GM19324 (cell line): ENCODE results near the gene CASZ1.
A peak's percentile ranks its signal among the peaks of the same experiment; 100 is the strongest.

Experiments used
- ATAC-seq: cut with Tn5 transposase; IDR thresholded peaks from one replicate; pipeline ENCODE4 v1.9.1; 2021; ENCODE audit warnings: mild to moderate bottlenecking, moderate library complexity; ENCODE audit not compliant: unreplicated experiment, low FRiP score

CASZ1 gene

DNA sequence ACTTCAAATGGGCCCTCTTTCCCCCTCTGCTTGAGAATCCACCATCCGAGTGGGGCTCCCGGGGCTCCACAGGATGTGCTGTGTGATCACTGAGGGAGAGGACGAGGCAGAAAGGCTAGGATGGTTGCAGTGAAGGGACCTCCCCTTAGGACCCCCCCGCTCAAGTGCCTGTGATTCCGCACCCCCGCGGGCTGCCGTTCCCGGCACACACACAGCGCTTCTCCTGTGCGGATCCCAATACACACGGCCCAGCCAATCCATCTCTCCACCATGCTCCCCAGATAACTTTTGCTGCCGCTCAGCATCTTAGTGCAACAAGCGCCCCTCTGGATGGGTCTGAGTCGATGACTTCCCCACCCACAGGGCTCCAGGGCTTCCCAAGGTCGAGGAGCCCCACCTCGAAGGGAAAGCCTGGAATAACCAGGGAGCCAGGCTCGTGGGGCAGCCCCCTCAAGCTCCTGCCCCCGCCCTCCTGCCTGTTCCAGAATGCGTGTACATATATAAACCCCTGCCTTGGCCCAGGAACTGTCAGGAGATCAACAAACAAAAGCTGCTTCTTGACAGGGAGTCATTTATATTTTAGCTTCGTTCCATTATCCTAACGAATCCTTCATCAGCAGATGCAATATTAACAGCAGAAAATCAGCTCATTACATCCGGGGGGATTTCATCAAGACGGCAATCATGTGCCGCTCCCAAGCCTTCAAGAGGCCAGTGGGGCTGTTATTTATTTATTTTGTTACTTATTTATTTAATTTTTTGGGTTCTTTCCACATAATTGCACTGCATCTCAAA lies 83.7 kb downstream of the CASZ1 start:
- no peak for ATAC-seq

DNA sequence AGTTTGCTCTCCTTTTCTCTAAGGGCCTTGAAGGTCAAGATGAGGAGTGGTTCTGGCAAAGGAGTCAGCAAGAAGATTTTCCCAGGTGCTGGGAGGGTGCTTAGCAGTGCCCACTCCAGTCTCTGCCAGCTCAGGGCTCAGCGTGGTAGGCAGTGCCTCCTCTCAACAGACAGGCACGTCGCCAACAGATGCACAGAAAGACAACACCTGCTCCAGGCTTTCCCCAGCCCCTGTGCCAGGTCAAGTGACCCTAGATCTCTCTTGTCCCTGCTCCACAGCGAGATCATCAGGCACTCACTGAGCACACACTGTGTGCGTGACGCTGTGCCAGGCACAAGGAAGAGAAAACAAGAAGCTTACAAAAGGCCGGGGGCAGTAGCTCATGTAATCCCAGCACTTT lies 86.0 kb downstream of the CASZ1 start:
- ATAC-seq, result no peak

DNA sequence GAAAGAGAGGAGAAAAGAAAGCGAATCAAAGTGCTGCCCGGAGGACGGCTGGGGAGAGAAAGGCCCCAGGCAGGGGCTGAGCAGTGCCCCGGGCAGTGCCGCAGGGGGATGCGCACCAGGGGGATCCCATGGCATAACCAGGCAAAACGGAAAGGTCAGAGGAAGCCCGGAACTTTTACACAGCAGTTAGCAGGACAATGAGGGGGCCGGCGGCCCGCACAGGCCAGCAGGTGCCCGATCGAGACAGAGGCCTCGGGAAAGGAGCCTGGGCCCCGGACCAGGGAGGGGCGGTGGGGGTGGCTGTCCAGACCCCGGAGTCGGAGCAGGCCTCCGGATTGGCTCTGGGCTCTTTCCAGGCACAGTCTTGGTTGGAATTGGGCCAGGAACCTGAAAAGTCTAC lies 86.8 kb downstream of the CASZ1 start:
- no peak for ATAC-seq

DNA sequence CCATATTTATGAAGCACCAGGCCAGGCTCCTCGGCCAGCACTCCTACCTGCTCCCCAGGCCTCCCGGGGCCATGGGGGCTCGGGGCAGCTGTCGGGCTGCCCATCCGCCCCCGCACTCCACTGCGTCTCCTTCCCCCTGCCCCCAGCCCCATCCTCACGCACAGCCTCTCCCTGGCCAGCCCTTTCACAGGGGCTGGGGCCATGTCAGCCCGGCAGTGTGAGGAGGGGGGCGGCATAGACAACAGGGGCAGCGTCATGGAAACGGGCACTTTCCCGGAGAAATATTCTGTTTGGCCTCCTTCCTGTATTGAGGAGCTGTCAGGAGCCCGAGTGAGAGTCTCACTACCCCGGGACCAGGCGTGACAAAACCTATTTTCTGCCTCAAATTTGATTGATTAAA lies 87.3 kb downstream of the CASZ1 start:
- no peak for ATAC-seq

DNA sequence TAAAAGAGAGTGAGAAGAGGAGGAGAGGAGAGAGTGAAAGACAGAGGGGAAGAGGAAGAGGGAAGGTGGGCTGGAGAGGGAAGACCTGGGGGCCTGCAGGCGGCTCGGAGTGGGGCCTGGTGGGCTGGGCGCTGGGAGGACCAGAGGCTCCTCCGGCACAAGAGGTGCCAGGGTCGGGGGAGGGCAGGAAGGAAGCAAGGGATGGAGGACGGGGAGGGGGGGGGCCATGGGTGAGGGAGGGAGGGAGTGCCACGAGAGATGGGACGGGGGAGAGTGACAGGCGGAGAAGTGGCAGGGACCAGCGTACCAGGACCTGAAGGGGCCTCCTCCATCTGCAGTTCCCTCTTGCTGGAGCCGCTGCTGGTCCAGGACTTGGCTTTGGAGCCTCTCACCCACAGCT lies 87.7 kb downstream of the CASZ1 start:
- ATAC-seq, result no peak

DNA sequence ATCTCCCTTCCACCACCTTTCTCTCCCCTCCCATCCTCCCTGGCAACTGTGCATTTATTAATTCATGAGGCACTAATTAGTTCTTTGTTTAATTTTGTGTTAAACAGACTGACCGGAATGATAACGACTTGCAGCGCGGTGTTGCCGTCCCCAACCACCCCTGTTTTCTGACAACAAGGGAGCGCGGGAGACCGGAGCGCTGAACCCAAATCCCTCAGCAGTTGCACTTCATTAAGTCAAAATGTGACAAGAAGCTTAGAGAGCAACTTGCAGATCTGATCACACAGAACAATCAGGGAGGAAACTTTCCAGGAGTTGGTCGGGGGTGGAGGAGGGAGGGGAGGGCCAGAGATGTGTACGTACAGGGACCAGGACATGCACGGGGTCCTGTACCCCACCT lies 89.2 kb downstream of the CASZ1 start:
- ATAC-seq, result no peak

DNA sequence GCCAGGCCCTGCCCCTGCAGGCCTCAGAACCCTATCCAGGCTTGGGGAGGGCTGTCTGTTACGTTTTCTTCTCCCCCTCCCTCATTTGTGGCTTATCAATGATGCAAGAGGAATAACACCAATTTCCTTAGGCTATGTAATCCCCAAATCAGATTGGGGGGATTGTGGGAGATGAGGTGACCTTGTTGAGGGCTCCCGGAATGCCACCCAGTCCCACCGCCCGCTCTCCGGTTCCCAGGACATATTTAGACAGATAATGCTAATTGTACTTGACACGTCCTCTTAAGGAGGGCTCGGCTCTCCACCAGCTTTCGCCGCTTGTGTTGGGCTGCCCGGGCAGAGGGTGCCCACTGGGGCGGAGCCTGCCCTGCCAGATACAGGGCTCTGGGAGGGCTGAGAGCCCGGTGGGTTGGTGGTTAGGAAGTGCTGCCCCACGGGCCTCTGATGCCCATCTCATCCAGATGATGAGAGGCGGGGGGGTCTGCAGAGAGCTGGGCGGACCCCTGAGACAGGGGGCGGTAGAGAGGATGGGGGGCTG lies 90.0 kb downstream of the CASZ1 start:
- no peak for ATAC-seq

DNA sequence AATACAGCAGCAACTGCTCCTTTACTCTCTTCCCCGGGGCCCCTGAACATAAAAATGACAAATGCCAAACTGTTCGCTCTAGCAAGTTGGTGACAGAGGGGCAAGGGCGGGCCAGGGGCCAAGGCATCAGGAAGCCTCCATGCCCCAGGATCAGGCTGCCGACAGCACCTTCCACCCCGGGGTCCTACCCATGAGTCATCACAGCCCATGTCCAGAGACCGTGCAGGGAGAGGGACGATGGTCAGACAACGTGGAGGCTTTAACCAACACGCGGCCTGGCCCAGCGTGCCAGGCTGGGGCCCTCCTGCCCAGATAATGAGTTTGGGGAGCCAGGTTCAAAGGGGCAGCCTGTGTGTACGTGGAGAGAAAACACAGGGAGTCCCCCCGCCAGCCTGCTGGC lies 90.5 kb downstream of the CASZ1 start:
- ATAC-seq, result no peak

DNA sequence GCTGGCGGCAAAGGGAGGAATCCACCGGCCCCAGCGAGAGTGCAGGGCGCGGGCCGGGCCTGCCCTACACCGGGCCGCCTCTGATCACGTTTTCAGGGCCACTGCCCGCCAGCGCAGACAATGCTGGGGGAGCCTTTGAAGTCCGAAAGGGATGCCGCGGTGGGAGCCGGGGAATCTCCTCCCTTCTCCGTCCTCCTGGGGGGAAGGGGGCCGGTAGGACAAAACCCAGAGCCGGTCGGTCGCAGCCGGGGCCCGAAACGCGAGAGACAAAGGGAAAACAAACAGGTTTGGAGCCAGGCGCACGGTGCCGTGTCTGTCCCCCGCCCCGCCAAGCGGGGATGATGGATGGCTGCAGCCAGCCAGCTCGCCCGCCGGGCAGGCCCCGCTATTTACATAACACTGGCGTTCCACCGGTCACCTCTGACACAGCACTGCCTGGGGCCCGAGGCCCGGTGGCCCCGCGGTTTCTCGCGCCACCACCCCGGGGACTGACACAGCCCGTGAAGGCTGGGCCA lies 92.0 kb downstream of the CASZ1 start:
- no peak for ATAC-seq

DNA sequence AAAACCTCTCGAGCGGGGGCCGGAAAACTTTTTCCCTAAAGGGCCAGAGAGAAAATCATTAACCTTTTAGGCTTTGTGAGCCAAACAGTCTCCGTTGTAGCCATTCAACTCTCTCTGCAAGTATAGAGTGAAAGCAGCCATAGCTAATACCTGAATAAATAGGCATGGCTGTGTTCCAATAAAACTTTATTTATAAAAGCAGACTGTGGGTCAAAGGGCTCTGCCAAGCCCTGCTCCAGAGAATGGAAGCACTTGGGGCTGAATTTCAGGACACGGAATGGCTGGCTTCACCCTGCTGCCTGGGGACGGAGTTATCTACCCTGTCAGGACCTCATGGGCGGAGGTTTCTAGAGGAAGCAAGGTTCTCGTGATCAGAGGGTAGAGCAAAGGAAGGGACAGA lies 92.7 kb downstream of the CASZ1 start:
- no peak for ATAC-seq

DNA sequence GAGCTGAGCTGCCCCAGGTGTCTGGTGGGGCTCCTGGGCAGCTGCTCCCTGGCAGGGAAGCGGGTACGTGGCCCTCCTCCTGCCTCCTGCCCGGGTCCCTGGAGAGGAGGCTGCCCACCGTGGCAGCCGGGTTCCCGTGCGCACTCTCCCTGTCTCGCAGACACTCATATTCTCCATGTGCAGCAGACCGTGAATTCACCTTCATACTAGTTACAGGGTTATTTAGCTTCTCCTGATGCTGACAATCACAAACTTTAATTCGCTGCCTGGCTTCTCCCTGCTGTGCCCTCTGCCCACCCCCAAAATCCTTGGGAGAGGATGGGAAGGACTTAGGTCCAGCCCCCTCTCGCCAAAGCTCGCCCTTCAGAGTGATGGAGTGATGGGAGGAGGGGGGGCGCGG lies 95.3 kb downstream of the CASZ1 start:
- no peak for ATAC-seq

DNA sequence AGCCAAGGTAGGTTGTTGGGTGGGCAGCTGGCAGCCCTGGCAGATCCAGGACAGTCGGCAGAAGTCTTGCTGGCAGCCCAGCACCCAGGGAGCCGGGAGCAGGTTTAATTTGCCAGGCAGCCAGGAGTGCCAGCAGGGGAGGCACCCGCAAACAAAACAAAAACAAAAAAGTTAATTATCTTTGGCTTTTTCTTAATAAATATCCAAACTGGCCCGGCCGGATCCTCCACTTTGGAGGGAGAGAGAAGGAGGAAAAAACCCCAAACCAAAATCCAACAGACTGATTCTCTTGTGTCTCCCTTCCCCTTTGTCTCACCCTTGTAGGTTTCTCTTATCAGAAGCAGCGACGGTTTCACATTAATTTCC lies 97.0 kb downstream of the CASZ1 start:
- no peak for ATAC-seq

DNA sequence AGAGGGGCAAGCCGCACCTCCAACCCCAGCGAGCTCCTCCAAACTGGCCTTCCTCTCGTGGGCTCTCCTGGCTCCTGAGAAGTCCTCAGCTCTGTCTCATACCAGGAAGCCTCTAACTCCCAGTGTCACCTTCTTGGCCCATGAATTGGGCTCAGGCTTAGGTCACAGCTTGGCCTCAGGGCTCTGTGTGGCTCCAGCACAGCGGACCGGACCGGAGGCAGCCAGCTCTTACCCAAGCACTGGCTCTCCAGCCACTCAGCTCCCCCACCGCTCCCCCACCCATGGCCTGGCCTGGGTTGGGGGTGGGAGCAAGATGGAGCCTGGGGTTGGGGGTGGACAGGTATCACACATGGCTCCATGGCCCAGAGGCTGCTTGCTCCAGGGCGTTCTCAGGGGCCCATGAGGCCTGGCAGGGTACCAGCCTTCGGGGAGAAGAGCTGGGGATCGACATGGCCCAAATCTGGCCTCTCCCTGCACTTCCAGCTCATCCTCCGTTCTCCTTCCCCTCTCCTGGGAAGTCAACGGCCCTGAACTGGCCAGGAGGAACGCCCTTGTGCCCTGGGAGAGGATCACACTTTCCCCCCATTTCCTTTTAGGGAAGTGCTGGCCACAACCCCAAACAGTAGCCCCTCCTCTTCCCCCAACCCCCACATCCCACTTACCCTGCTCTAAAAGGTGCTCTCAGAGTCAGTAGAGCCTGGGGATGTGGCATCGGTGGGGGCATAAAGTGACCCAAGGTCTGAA lies 97.5 kb downstream of the CASZ1 start:
- no peak for ATAC-seq

DNA sequence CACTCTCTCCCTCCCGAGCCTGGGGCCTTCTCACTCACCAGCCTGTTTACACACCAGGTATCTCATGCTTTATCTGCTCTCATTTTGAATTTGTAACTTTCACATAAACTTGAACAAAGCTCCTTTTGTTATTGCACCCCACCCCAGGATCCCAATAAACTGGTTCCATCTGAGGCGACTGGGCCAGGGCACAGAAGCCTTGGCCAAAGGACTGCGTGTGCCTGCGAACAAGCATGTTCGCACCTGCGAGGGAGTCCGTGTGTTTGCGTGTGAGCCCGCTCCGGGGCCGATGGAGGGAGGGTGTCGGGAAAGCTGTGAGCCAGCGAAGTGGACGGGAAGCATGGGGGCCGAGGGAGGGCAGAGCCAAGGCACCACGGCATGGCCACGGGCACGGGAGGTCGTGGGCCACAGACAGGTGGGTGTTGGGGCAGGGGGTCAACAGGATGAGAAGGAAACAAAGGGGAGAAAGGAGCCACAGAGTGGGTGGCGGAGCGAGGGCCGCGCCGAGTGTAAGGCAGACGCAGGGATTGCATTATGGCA lies 98.8 kb downstream of the CASZ1 start:
- ATAC-seq, result no peak

DNA sequence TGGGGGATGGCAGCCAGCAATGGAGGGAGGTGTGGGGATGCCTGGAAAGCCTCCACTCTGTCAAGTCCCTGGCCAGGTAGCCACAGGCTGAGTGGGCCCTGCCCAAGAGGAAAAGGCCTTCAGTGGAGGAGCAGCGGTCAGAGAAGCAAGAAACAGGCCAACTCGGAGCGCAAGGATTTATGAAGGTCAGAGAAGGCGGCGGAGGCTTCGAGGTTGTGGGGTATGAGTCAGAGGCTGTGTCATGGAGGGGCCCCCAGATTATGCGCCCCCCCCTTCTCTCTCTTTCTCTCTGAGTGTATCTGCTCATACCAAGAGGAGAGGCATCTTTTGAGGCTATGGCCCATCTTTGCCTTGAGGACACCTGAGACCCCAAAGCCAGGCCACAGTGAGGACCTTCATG lies 99.5 kb downstream of the CASZ1 start:
- no peak for ATAC-seq

DNA sequence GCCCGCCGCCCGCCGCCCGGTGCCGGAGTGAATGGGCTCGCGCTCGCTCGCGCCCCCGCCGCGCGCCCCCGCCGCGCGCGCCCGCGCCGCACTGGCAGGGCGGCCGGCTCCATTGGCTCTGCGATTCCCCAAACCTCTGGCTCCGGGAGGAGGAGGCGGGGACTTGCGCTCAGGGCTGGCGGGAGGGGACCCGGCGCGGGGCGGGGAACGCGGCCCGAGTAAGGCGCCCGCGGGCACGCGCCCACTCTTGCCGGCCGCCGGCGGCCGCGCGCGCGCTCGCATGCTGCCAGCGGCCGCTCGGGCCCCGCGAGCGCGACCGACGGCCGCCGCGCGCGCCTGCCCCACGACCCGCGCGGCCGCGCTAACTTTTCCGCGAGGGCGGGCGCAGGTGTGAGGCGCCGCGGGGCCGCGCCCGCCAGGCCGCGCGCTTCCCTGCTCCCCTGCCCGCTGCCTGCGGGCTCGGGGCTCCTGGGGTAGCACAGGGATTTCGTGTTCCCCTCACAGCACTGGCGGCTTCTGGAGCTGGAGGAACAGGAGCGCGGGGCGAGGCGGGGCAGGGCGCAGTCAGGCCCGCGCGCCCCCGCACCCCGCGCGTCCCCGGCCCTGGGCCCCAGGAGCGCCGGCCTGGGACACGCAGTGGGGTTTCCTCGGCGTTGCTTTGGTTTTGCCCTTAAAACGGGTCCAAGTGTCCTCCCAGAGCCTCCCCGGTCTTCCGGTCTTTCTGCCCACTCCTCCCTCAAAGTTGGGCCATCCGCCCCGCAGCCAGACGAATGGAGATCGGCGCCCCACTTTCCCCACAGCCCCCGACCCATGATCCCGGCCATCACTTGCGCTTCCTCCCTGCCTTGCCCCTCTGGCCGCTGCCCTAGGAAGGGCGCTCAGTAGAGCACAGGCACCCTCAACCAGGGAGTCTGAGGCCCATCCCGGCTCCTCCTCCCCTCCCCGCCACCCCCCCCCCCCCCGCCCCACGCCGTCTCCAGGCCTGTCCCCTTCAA lies 101.5 kb downstream of the CASZ1 start:
- peak; percentile 70 for ATAC-seq

DNA sequence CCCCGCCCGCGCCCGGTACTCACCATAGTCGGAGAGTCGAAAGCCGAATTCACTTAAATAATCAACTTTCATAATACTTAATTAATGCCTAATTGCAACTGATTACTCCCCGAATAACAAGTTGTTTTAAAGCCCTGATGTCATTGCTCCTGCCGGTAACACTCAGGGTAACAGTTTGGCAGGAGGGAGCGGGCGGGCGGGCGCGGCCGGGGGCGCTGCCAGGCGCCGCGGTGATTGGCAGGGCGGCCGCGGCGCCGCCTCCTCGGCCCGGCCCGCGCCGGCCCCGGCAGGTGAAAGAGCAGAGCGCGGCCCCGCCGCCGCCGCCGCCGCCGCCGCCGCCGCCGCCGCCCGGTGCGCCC lies 102.2 kb downstream of the CASZ1 start:
- peak; percentile 59 for ATAC-seq

DNA sequence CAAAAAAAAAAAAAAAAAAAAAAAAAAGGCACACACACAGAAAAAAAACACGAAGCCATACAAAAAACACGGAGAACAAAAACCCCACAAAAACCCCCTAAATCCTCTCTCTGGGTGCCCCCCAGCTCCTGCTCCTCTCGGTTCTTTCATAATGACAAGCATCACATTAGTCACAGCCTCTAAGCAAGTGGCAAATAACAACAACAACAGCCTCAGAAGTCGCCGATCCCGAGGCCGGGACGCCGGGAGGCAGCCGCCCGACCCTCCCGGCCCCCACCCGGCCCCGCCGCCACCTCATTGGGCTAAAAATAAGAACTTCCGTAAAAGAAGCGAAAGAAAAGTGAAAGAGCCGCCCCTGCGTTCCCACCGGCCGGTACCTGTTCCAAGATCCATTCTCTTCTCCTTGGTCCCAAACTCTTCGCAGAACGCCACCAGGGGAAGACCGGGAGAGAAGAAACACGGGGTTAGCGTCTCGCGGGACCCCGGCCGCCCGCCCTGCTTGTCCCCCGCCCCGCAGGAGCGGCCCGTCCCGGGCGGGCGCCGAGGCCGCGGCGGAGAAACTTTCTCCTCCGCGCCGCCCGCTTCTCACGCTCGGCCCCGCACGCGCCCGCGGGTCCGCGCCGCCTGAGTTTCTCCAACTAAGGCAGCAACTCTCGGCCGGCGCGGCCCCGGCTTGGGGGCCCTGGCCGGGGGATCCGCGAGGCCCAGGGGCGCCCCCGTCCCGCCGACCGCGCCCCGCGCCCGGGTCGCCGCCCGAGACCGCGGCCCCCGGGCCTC lies 102.8 kb downstream of the CASZ1 start:
- peak; percentile 14 for ATAC-seq

DNA sequence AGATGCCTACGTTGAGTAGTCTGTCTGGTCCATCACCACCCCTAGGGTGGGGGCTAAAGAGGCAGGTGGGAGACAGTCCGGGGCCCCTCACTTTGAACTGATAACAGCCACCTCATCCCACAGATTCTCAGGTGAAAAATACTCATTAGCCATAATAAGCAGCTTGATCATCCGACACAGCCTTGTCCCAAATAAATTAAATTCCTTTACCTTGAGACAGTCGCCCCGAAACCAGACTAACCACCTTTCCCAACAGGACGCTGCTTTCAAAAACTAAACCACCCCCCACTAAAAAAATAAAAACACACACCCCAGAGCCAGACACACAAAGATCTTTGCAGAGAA lies 103.3 kb downstream of the CASZ1 start:
- no peak for ATAC-seq
